Measurements from ENCODE around the gene SHC3. TPM values are rescaled to one million over a fixed set of nuclear protein-coding genes. Genes with fewer than 3 reads are reported as not detected.

SHC3 gene
- total RNA-seq, 2 donors from 2014 or later = 1.5 to 1.8 TPM

GRCh38 chr9:88983865-88984542, 194.6 kb downstream of the SHC3 start:
- DNase-seq (ENCODE audit: low spot score) (no peak), ATAC-seq (ENCODE audit: insufficient number of reproducible peaks, low FRiP score, low read depth) (no peak)
- no peak overlapping the region for H3K4me3 ChIP-seq
- H3K9me3 ChIP-seq = no peaks in the 10 kb centered on the region
- H3K27me3 ChIP-seq (replicated peaks; ENCODE audit: insufficient read depth) = no peaks in the 10 kb centered on the region
- peaks cover 4% of the 10 kb centered on the region in 2 donors for H3K4me1 ChIP-seq (ENCODE audit: control insufficient read depth in 1 of 2, low read depth in 2 of 2)
- no peak overlapping the region for H3K27ac ChIP-seq
- H3K36me3 ChIP-seq = no peaks in the 10 kb centered on the region
- no peak for TF ChIP-seq CTCF (IDR thresholded peaks at IDR 0.05)

DNA sequence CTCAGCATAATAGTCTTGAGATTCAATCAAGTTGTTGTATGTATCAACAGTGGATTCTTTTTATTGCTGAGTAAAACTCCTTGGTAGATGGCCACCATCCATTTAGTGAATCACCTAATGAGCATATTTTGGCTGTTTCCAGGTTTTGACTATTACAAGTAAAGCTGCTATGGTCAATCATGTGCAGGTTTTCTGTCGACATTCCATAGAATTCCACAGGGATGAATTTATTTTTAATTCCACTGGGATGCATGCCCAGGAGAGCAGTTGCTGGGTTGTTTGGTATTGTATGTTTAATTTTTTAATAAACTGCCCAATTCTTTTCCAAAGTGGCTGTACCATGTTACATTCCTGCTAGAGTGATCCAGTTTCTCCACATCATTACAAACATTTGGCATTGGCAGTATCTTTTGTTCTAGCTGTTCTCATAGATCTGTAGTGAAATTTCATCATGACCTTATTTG, 197.8 kb downstream of the SHC3 start:
- H3K27ac ChIP-seq = peak overlapping the region; percentile 57 to 72
- ATAC-seq (ENCODE audit: insufficient number of reproducible peaks, low FRiP score, low read depth) (peak; percentile 50), DNase-seq (ENCODE audit: low spot score) (no peak)
- no peak overlapping the region for H3K4me3 ChIP-seq
- TF ChIP-seq CTCF (IDR thresholded peaks at IDR 0.05) = no peak
- H3K9me3 ChIP-seq = no peaks in the 10 kb centered on the region
- H3K4me1 ChIP-seq (ENCODE audit: control insufficient read depth in 1 of 2, low read depth in 2 of 2) = peaks cover 4% of the 10 kb centered on the region in 2 donors
- H3K27me3 ChIP-seq (replicated peaks; ENCODE audit: insufficient read depth) = no peaks in the 10 kb centered on the region
- no peaks in the 10 kb centered on the region for H3K36me3 ChIP-seq

DNA sequence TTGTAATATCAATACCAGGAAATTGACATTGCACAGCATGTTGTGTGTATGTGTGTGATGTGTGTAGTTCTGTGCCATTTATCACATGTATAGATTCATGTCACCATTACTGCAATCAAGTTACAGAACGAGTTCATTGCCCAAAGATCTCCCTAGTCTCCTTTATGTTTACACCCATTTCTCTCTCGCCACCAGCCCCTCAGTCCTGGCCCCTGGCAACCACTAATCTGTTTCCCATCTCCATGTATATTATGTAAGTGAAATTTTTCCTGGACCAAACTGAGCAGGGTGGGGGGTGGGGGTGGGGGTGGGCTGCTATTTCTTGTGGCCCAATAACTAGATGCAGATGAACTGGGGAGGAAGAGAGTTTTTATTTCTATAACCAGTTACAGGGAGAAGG, 198.8 kb downstream of the SHC3 start:
- Histone ChIP-seq H3K36me3 (no peaks in the 10 kb centered on the region), H3K4me3 (no peak overlapping the region), H3K4me1 (ENCODE audit: control insufficient read depth in 1 of 2, low read depth in 2 of 2) (peaks cover 4% of the 10 kb centered on the region in 2 donors), H3K27me3 (replicated peaks; ENCODE audit: insufficient read depth) (no peaks in the 10 kb centered on the region), H3K27ac (no peak overlapping the region), H3K9me3 (no peaks in the 10 kb centered on the region)
- no peak for TF ChIP-seq CTCF (IDR thresholded peaks at IDR 0.05)
- ATAC-seq (ENCODE audit: insufficient number of reproducible peaks, low FRiP score, low read depth) = no peak
- DNase-seq (ENCODE audit: low spot score) = no peak

GRCh38 chr9:88979021-88979420, 199.6 kb downstream of the SHC3 start:
- H3K9me3 ChIP-seq = no peaks in the 10 kb centered on the region
- no peak overlapping the region for H3K4me3 ChIP-seq
- TF ChIP-seq CTCF (IDR thresholded peaks at IDR 0.05) = no peak
- H3K36me3 ChIP-seq = no peaks in the 10 kb centered on the region
- DNase-seq (ENCODE audit: low spot score) (no peak), ATAC-seq (ENCODE audit: insufficient number of reproducible peaks, low FRiP score, low read depth) (no peak)
- peaks cover 4% of the 10 kb centered on the region in 2 donors for H3K4me1 ChIP-seq (ENCODE audit: control insufficient read depth in 1 of 2, low read depth in 2 of 2)
- H3K27me3 ChIP-seq (replicated peaks; ENCODE audit: insufficient read depth) = no peaks in the 10 kb centered on the region
- H3K27ac ChIP-seq = no peak overlapping the region

DNA sequence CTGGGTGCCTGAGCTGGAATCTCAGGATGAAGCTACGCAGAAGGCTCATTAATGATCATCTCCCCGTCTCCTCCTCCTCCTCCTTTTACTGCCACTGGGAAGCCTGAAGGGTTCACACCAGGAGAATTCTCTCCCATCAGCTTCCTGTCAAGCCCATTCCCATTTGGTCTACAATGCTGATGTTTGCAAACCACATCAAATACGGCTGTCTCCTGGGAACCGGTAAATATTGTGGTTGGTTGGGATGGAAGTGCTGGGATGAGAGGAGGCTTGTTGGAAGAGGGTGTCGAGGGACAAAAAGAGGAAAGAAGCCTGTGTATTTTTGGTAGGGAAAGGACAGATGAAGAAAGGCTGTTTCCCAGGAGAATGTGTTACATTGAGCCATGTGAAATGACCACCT, 200.6 kb downstream of the SHC3 start:
- Histone ChIP-seq H3K36me3 (no peaks in the 10 kb centered on the region), H3K4me1 (ENCODE audit: control insufficient read depth in 1 of 2, low read depth in 2 of 2) (peaks cover 4% of the 10 kb centered on the region in 2 donors), H3K4me3 (no peak overlapping the region), H3K9me3 (no peaks in the 10 kb centered on the region), H3K27ac (no peak overlapping the region), H3K27me3 (replicated peaks; ENCODE audit: insufficient read depth) (no peaks in the 10 kb centered on the region)
- DNase-seq (ENCODE audit: low spot score) (no peak), ATAC-seq (ENCODE audit: insufficient number of reproducible peaks, low FRiP score, low read depth) (no peak)
- no peak for TF ChIP-seq CTCF (IDR thresholded peaks at IDR 0.05)

All from thoracic aorta (tissue), 2 donors.